C4-2B (cell line): Measurements from ENCODE around the gene FUCA2.

Experiments used
- H3K27ac ChIP-seq: fragments of 450-650 bp; 2 replicates; pipeline ENCODE4 v1.5.1; 2017
- CTCF ChIP-seq: fragments of 450-650 bp; conservative IDR thresholded peaks from 2 replicates; pipeline ENCODE4 v1.5.1; 2017; ENCODE audit warnings: mild to moderate bottlenecking
- ZFX ChIP-seq: fragments of 450-650 bp; IDR thresholded peaks from 2 replicates; pipeline ENCODE4 v1.6.1; 2017

FUCA2 gene

GRCh38 chr6:143549949-143550268 lies 38.4 kb upstream of the FUCA2 start:
- TF ChIP-seq CTCF (no peak), ZFX (no peak)
- H3K27ac ChIP-seq = no peak overlapping the region

- TF ChIP-seq CTCF (no peak), ZFX (no peak)
- H3K27ac ChIP-seq = no peak overlapping the region
These were observed 37.9 kb upstream of the FUCA2 start for GRCh38 chr6:143549221-143549948.

- no peak overlapping the region for H3K27ac ChIP-seq
- TF ChIP-seq ZFX (no peak), CTCF (no peak)
These were observed 35.1 kb upstream of the FUCA2 start for GRCh38 chr6:143546599-143546998.

DNA sequence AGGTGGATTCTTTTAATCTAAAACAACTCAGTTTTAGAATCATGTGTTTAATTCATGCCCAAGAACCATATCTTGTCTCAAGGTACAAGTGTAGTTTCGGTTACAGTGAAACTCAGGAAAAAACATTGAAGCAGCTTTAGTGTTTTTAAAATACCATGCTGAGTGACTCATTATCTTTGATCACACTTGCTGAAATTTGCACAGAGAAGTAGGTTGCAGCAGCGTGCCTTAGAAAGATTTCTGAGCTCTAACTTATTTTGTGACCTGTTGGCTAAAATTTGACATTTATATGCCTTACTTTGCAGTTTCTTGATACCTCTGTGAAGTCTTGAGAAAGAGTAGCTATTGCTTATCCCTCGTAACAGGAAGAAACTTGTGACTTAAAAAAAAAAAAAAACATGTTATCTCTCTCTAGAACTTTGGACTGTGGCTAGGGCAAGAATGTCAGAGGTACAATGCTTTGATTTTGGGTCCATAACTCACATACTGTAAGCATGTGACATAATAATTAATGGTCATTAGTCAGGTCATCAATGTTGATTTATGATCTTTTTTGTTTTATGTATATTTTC lies 34.5 kb upstream of the FUCA2 start:
- H3K27ac ChIP-seq = no peak overlapping the region
- no peak for TF ChIP-seq CTCF
- TF ChIP-seq ZFX = no peak

DNA sequence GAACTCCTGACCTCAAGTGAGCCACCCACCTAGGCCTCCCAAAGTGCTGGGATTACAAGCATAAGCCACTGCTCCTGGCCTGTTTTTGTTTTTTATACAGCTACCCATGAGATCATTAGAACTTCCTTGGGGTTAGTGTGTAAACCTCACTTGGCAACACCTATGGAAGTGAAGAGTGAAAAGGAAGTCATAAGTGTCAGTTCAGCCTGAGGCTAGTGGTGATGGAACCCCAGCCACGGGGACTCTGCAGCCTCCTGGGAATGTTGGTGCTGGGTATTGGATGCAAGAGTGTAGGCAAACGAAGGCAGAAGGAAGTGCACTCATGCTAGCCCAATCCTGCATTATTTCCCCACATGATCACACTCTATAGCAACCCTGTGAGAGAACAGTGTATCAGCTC lies 33.6 kb upstream of the FUCA2 start:
- H3K27ac ChIP-seq = no peak overlapping the region
- TF ChIP-seq ZFX (no peak), CTCF (no peak)

DNA sequence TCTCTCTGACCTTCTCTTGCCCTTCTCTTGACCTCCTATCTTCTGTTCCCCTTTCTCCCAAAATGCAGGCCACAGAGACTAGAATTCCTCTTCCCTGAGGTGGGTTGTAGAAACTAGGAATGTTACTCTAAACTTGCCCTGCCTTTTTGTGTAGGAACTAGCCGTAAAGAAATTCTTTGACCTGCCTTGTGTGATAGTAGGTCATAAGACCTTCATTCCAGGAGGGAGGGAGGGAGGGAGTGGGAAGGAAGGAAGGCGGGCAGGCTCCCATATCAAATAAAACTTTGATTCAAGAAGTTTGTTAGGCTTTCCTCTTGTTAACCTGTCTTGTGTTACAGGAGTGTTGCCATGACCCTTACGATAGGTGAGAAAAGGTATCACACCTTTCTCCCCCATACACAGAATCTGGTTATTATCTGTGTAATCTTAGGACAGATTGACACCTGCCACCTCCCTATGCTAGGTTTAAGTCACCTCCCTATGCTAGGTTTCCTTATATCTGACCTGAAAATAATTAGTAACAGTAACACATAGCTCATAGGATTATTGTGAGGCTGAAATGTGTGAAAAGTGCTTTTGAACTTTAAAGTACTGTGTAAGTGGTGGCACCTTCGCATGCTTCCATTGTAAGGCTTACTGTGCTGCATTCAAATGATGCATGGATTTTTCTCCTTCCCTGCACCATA lies 32.6 kb upstream of the FUCA2 start:
- TF ChIP-seq CTCF = no peak
- no peak for TF ChIP-seq ZFX
- no peak overlapping the region for H3K27ac ChIP-seq

- TF ChIP-seq ZFX (no peak), CTCF (no peak)
- no peak overlapping the region for H3K27ac ChIP-seq
These were observed 31.9 kb upstream of the FUCA2 start for GRCh38 chr6:143543435-143543834.
